Progenitor cell of endocrine pancreas (in vitro differentiated cells): ENCODE data around the gene OSBP2. TPM values are rescaled to one million over a fixed set of nuclear protein-coding genes. Genes with fewer than 3 reads are reported as not detected.

Experiments used
- DNase-seq: peaks from one replicate; pipeline ENCODE4 v3.0.0; 2021; ENCODE audit warnings: low spot score; ENCODE audit not compliant: unreplicated experiment
- H3K27ac Mint-ChIP-seq: 2 replicates; pipeline ENCODE4 v1.8.0; 2021; ENCODE audit warnings: mild to moderate bottlenecking, moderate library complexity, mixed read lengths
- H3K27me3 Mint-ChIP-seq: 2 replicates; pipeline ENCODE4 v1.8.0; 2021; ENCODE audit warnings: mixed read lengths
- H3K36me3 Mint-ChIP-seq: 2 replicates; pipeline ENCODE4 v1.8.0; 2022; ENCODE audit warnings: mixed read lengths; ENCODE audit not compliant: insufficient read depth
- H3K4me1 Mint-ChIP-seq: 2 replicates; pipeline ENCODE4 v1.8.0; 2021; ENCODE audit warnings: low read depth, mixed read lengths
- H3K4me3 Mint-ChIP-seq: 2 replicates; pipeline ENCODE4 v1.8.0; 2021; ENCODE audit warnings: low read depth, mild to moderate bottlenecking, moderate library complexity, mixed read lengths
- H3K9me3 Mint-ChIP-seq: 2 replicates; pipeline ENCODE4 v1.8.0; 2021; ENCODE audit warnings: low read depth, mixed read lengths
- CTCF ChIP-seq: fragments of 200-600 bp; sonication (generic); IDR thresholded peaks from one replicate; pipeline ENCODE4 v1.5.0; 2021; ENCODE audit warnings: antibody characterized with exemption, mild to moderate bottlenecking; ENCODE audit not compliant: unreplicated experiment
- total RNA-seq: library from RNA; stranded (reverse); gene quantifications from 2 replicates; pipeline ENCODE4 v1.2.1, GENCODE V29; 2021

The OSBP2 gene
- total RNA-seq, 1 donor from 2014 or later: 8.3 TPM

GRCh38 chr22:30868663-30869385 is 174.2 kb downstream of the OSBP2 start:
- H3K4me3 Mint-ChIP-seq: no peak overlapping the region
- peaks cover 1% of the 10 kb centered on the region for H3K4me1 Mint-ChIP-seq
- H3K27ac Mint-ChIP-seq: no peak overlapping the region
- no peak for TF ChIP-seq CTCF
- no peaks in the 10 kb centered on the region for H3K27me3 Mint-ChIP-seq
- no peaks in the 10 kb centered on the region for H3K36me3 Mint-ChIP-seq
- DNase-seq: no peak
- no peaks in the 10 kb centered on the region for H3K9me3 Mint-ChIP-seq

- DNase-seq: no peak
- Mint-ChIP-seq H3K9me3 (no peaks in the 10 kb centered on the region), H3K4me1 (peaks cover 1% of the 10 kb centered on the region), H3K27ac (no peak overlapping the region), H3K36me3 (no peaks in the 10 kb centered on the region), H3K4me3 (no peak overlapping the region), H3K27me3 (no peaks in the 10 kb centered on the region)
- no peak for TF ChIP-seq CTCF
Measured at GRCh38 chr22:30869667-30870395, 175.2 kb downstream of the OSBP2 start.

GRCh38 chr22:30870451-30871345 is 176.0 kb downstream of the OSBP2 start:
- H3K4me3 Mint-ChIP-seq: no peak overlapping the region
- no peak for TF ChIP-seq CTCF
- H3K9me3 Mint-ChIP-seq: no peaks in the 10 kb centered on the region
- H3K27ac Mint-ChIP-seq: no peak overlapping the region
- H3K27me3 Mint-ChIP-seq: no peaks in the 10 kb centered on the region
- no peaks in the 10 kb centered on the region for H3K36me3 Mint-ChIP-seq
- no peak for DNase-seq
- H3K4me1 Mint-ChIP-seq: peaks cover 1% of the 10 kb centered on the region

- no peaks in the 10 kb centered on the region for H3K27me3 Mint-ChIP-seq
- no peaks in the 10 kb centered on the region for H3K36me3 Mint-ChIP-seq
- peaks cover 1% of the 10 kb centered on the region for H3K4me1 Mint-ChIP-seq
- H3K4me3 Mint-ChIP-seq: no peak overlapping the region
- no peak overlapping the region for H3K27ac Mint-ChIP-seq
- DNase-seq: no peak
- no peak for TF ChIP-seq CTCF
- no peaks in the 10 kb centered on the region for H3K9me3 Mint-ChIP-seq
Measured at GRCh38 chr22:30871391-30872284, 177.0 kb downstream of the OSBP2 start.
